Stimulated activated CD8-positive, alpha-beta memory T cell treated with anti-CD3 and anti-CD28 coated beads, Interleukin-15, amount 100 ng/mL, for 24 hours (primary cell): Measurements from ENCODE around the gene EMSY.

Experiments
- DNase-seq: peaks from one replicate; pipeline ENCODE4 v3.0.0-alpha.2; 2020; ENCODE audit warnings: low read depth

Gene EMSY

DNA sequence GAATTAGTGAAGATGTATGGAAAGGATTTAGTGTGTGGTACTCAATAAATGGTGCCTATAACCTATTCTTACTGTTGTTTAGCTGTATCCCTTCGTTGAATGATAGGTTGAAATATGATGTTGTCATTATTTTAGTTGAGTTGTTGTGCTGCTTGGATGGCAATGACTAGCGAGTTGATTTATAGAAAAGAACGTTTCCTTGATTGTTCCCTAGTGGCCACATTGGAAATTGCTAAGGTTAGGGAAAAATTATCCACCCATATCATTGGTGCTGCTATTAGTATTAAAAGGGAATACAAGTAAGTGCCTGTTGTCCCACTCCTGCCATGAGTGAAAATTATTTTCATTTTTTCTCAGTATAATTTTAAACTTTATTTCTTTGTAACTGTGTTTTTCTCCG is 14.5 kb downstream of the EMSY start:
- DNase-seq: no peak

- no peak for DNase-seq
Observed at GRCh38 chr11:76459846-76460245, 15.0 kb downstream of the EMSY start.

DNA sequence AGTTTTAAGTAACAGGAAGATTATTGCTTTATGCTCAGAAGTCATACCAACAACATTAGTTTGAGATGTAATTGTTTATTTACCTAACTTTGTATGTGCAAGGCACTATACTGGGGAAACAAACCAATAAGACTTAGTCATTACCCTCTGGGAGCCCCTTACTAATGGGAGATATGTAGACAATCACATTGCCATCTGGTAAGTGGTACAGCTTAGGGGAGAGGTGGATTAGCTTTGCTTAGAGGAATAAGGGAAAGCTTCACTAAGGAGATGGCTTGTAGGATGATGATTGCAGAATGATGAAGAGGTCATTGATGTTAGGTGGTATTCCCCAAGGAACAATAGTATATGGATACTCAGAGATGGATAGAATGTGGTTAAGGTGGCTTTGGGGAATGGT is 17.5 kb downstream of the EMSY start:
- DNase-seq: no peak

- no peak for DNase-seq
Observed at GRCh38 chr11:76465701-76466100, 20.9 kb downstream of the EMSY start.

GRCh38 chr11:76466666-76467065 is 21.8 kb downstream of the EMSY start:
- DNase-seq: no peak

DNA sequence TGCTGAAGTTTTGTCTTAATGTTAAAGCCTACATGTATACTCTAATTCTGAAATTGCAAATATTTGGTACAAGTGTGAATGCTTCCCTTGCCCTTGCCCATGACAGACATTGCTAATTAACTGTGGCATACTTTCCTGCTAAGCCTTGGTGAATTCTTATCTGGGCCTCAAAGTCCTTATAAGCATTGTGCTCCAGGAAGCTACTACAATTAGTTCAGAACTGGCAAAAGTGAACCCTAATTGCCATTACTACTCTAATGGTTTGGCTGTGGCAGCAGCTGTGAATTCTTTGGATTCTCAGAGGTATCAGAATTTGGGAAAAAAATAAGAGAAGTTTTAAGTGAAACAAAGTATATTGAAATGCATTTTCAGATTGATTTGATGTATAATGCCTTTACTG is 24.3 kb downstream of the EMSY start:
- DNase-seq: no peak

- DNase-seq: no peak
Observed at GRCh38 chr11:76471382-76471781, 26.6 kb downstream of the EMSY start.

DNA sequence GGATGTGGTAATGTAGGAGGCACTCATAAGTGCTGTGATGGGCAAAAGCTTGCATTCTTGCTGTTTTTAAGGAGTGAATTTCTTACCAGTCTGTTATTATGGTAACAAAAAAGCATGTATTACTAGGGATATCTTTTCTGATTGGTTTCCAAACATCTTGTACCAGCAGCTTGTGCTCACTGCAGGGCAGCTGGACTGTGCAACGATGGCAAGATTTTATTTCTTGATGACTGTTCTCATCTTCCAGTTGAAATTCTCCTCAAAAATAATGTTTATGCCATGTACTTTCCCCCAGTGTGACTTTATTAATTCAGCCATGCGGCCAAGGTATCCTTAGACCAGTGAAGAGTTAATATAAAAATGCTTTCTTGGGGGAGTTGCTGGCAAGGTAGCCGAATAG is 35.4 kb downstream of the EMSY start:
- no peak for DNase-seq

DNA sequence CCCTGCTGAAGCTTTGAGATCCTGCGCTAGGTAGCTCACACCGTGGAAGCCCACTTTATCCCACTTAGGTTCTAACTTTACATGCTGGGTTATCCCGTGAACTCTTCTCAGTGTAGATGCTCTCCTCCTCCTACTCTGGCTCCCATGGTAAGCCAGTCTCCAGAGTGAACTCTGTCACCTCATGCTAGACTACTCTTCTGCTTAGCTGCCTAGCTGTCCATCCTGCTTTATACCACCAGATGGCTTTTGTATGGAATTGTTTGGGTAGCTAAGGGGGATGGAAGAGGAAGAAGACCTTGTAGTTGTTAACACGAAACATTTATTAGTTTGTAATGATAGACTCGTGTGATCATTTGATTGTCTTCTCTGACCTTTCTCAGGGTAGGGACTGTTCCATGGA is 46.8 kb downstream of the EMSY start:
- DNase-seq: no peak

DNA sequence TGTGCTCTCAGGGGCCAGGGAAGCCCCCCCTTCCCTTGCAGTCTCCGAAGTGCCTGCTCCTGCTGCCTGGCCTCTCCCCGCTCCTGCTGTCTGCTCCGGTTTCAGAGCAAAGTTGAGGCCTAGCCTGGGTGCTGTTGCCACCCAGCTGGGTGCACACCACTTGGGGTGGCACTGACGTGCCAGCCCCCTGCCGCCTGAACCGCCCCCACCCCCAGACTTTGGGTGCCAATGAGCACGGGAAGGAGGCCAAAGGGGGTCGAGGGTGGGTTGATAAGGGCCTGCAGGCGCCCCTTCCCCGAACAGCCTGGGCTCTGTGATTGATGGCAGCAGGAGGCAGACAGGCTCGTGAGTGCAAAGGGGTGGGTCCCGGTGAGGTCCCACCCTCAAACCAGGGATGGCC is 48.2 kb downstream of the EMSY start:
- DNase-seq: no peak

GRCh38 chr11:76493626-76494539 is 49.1 kb downstream of the EMSY start:
- no peak for DNase-seq

DNA sequence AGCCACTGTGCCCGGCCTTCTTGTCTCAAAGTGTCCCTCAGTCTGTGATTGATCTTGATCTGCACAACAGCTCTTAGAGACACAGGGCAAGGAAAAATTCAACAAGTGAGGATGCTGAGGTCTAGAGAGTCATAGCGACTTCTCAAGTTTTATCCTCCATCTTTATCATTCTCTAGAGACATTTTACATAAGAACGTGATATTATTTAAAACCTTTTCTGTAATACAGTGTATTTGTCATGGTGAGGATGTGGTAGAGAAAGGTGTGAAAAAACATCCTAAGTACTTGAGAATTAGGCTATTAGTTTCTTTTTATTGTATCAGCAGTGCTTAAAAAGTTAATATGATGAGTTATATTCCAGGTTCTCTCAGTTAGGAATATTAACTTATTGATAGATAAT is 50.2 kb downstream of the EMSY start:
- no peak for DNase-seq

GRCh38 chr11:76496174-76496573 is 51.4 kb downstream of the EMSY start:
- DNase-seq: no peak

DNA sequence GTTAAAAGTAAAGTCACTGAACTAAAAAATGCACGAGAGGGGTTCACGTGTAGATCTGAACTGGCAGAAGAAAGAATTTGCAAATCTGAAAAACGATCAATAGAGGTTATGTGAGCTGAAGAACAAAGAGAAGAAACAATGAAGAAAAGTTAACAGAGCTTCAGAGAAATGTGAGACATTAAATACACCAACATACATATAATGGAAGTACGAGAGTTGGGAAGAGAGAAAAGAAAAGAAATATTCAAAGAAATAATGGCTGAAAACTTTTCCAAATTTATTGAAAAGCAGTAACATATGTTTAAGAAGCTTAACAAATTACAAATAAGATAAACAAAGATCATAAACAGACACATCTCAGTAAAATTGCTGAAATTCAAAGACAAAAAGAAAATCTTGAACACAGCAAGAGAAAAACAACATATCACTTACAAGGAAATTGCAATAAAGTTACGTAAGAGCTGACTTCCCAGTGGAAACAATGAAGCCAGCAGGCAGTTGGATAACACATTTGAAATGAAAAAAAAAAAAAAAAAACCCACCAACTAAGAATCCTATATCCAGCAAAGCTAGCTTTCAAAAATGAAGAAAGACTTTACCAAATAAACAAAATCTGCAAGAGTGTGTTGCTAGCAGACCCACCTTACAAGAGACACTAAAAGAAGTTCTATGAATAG is 56.8 kb downstream of the EMSY start:
- no peak for DNase-seq

GRCh38 chr11:76506833-76507232 is 62.0 kb downstream of the EMSY start:
- DNase-seq: no peak

GRCh38 chr11:76510060-76511047 is 65.5 kb downstream of the EMSY start:
- no peak for DNase-seq

DNA sequence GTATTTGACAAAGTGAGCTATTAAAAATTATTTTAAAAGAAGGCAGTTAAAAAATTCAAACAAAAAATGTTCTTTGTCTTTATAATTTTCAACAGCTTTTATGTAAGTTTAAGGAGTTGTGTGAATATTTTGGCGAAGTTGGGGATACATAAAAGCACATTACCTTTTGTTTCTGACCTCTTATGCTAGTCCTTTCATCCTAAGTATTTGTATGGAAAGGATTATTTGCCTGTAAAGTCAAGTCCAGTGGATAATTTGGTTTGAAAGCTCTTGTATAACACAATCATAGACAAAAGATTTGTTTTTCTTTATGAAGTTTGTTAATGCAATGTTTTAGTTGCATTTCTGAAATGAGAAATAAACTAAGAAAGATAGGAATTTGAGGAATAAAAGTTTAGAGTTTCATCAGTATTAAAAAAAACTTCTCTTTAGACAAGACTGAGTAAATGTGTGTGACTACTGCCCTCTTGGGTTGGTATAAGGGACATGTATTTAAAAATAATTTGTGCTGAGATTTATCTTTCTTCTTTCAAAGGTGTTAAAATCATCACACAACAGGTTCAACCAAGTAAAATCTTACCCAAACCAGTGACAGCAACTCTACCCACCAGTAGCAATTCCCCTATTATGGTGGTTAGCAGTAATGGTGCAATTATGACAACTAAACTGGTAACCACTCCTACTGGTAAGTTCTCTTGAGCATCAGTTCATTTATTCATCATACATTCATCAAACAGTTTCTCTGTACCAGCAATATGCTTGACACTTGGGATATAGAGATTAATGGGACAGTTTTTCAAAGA is 68.2 kb downstream of the EMSY start:
- DNase-seq: no peak

- DNase-seq: no peak
Observed at GRCh38 chr11:76513654-76514034, 68.8 kb downstream of the EMSY start.

- DNase-seq: no peak
Observed at GRCh38 chr11:76515494-76515893, 70.7 kb downstream of the EMSY start.

- DNase-seq: no peak
Observed at GRCh38 chr11:76523147-76523546, 78.3 kb downstream of the EMSY start.

- no peak for DNase-seq
Observed at GRCh38 chr11:76523786-76524436, 79.1 kb downstream of the EMSY start.
